ENCODE results near the gene SLC49A3. TPM values are rescaled to one million over a fixed set of nuclear protein-coding genes. Genes with fewer than 3 reads are reported as not detected.
A peak's percentile ranks its signal among the peaks of the same experiment; 100 is the strongest.

SLC49A3 gene
- total RNA-seq, 1 experiment from 2014 or later, result 5.5 TPM

- Histone ChIP-seq H3K36me3 (ENCODE audit: control insufficient read depth in 1 of 2, insufficient read depth in 2 of 2, low read length in 2 of 2) (no peaks in the 10 kb centered on the region), H3K9ac (ENCODE audit: low read length) (no peak overlapping the region), H3K27ac (ENCODE audit: low read depth, low read length) (peak overlapping the region; percentile 48; the same call in 1 of the 2 replicates), H3K27me3 (ENCODE audit: insufficient read depth, low read length) (no peaks in the 10 kb centered on the region), H3K4me1 (ENCODE audit: control insufficient read depth in 1 of 2, insufficient read depth in 2 of 2, low read length in 2 of 2) (peaks cover 22 to 45% of the 10 kb centered on the region in 2 experiments), H3K79me2 (ENCODE audit: insufficient read depth, low read length) (no peaks in the 10 kb centered on the region), H3K9me2 (ENCODE audit: insufficient read depth) (no peaks in the 10 kb centered on the region), H3K4me3 (replicated peaks in 1 of 2; ENCODE audit: low read depth in 1 of 2, low read length in 2 of 2) (no peak overlapping the region), H3K9me3 (ENCODE audit: control insufficient read depth in 1 of 2, insufficient read depth in 1 of 2, low read depth in 1 of 2, low read length in 2 of 2) (no peaks in the 10 kb centered on the region), H4K20me1 (ENCODE audit: insufficient read depth) (no peaks in the 10 kb centered on the region), H2AFZ (ENCODE audit: low read depth, low read length, poor library complexity, severe bottlenecking) (no peak overlapping the region), H3K4me2 (ENCODE audit: low read length) (no peak overlapping the region)
- ChIA-PET CTCF (no interaction called here), POLR2A (no interaction called here), RAD21 (ENCODE audit: low non-redundant PET in 1 of 2, low total read pairs in 2 of 2, uncharacterized antibody in 2 of 2, unreplicated experiment in 2 of 2) (no interaction called here)
- TF ChIP-seq FOSL1 (IDR thresholded peaks at IDR 0.05; ENCODE audit: low read depth) (no peak), CTCF (IDR thresholded peaks at IDR 0.05 in 2 of 3, conservative IDR thresholded peaks at IDR 0.05 in 1 of 3; ENCODE audit: borderline replicate concordance in 1 of 3, insufficient read depth in 1 of 3, low read depth in 2 of 3, low read length in 2 of 3) (no peak), POLR2AphosphoS5 (IDR thresholded peaks at IDR 0.05; ENCODE audit: low read depth, low read length) (no peak), EGR1 (IDR thresholded peaks at IDR 0.05; ENCODE audit: low read depth) (no peak), MAX (IDR thresholded peaks at IDR 0.05) (no peak), CBX3 (IDR thresholded peaks at IDR 0.05; ENCODE audit: low read depth) (no peak), RAD21 (IDR thresholded peaks at IDR 0.05; ENCODE audit: low read depth) (no peak), SRF (IDR thresholded peaks at IDR 0.05; ENCODE audit: low read depth) (no peak), POLR2A (IDR thresholded peaks at IDR 0.05; ENCODE audit: borderline replicate concordance, extremely low read depth, insufficient read depth, insufficient read length) (no peak), SP1 (IDR thresholded peaks at IDR 0.05; ENCODE audit: low read depth) (no peak), TCF7L2 (IDR thresholded peaks at IDR 0.05; ENCODE audit: borderline replicate concordance, extremely low read depth, insufficient read depth, insufficient read length) (no peak)
- intact Hi-C loops (cut with micrococcal nuclease), result no loop called here
- ATAC-seq (no peak), DNase-seq (ENCODE audit: low read depth, low spot score) (no peak)
- BruUV-seq (replicated peaks), result no TSS peak
Measured at GRCh38 chr4:682490-683172, 6.3 kb downstream of the SLC49A3 start.

Data from HCT116 (cell line).